GM23248 (cell line): ENCODE data around the gene PCDH1. TPM values are rescaled to one million over a fixed set of nuclear protein-coding genes. Genes with fewer than 3 reads are reported as not detected.
A peak's percentile ranks its signal among the peaks of the same experiment; 100 is the strongest.

Experiments used
- DNase-seq: peaks from one replicate; pipeline ENCODE4 v3.0.0-alpha.2; 2015
- H2AFZ ChIP-seq: fragments of 200-600 bp; sonication (generic); 2 replicates; pipeline ENCODE4 v1.6.1; 2016; ENCODE audit warnings: antibody characterized with exemption
- H3F3A ChIP-seq: fragments of 200-600 bp; sonication (generic); 2 replicates; pipeline ENCODE4 v1.6.1; 2016; ENCODE audit warnings: mild to moderate bottlenecking, antibody characterized with exemption, mixed run types; ENCODE audit not compliant: insufficient read depth
- H3K27ac ChIP-seq: fragments of 200-600 bp; sonication (generic); 2 replicates; pipeline ENCODE4 v1.5.1; 2016; ENCODE audit warnings: mild to moderate bottlenecking
- H3K27me3 ChIP-seq: fragments of 200-600 bp; sonication (generic); replicated peaks from 2 replicates; pipeline ENCODE4 v1.6.1; 2016; ENCODE audit warnings: mild to moderate bottlenecking; ENCODE audit not compliant: insufficient read depth
- H3K36me3 ChIP-seq: fragments of 200-600 bp; sonication (generic); 2 replicates; pipeline ENCODE4 v1.6.1; 2016; ENCODE audit warnings: low read depth, mild to moderate bottlenecking
- H3K4me1 ChIP-seq: fragments of 200-600 bp; sonication (generic); 2 replicates; pipeline ENCODE4 v1.6.1; 2016; ENCODE audit warnings: mild to moderate bottlenecking; ENCODE audit not compliant: insufficient read depth
- H3K4me2 ChIP-seq: fragments of 200-600 bp; sonication (generic); one replicate; pipeline ENCODE4 v1.6.1; 2016; ENCODE audit warnings: mild to moderate bottlenecking; ENCODE audit not compliant: unreplicated experiment
- H3K4me3 ChIP-seq: fragments of 200-600 bp; sonication (generic); 2 replicates; pipeline ENCODE4 v1.5.1; 2016; ENCODE audit warnings: mild to moderate bottlenecking
- H3K79me2 ChIP-seq: fragments of 200-600 bp; sonication (generic); 2 replicates; pipeline ENCODE4 v1.6.1; 2016; ENCODE audit warnings: mild to moderate bottlenecking; ENCODE audit not compliant: insufficient read depth
- H3K9ac ChIP-seq: fragments of 200-600 bp; sonication (generic); 2 replicates; pipeline ENCODE4 v1.6.1; 2016; ENCODE audit warnings: mild to moderate bottlenecking
- H3K9me2 ChIP-seq: fragments of 200-600 bp; sonication (generic); 2 replicates; pipeline ENCODE4 v1.6.1; 2016; ENCODE audit warnings: mixed run types, mild to moderate bottlenecking, moderate library complexity; ENCODE audit not compliant: insufficient read depth
- H3K9me3 ChIP-seq: fragments of 200-600 bp; sonication (generic); one replicate; pipeline ENCODE4 v1.6.1; 2017; ENCODE audit warnings: low read depth
- H4K20me1 ChIP-seq: fragments of 200-600 bp; sonication (generic); 2 replicates; pipeline ENCODE4 v1.6.0; 2016; ENCODE audit not compliant: insufficient read depth
- EZH2 ChIP-seq: fragments of 200-600 bp; sonication (generic); IDR thresholded peaks from 2 replicates; pipeline ENCODE4 v1.6.1; 2018; ENCODE audit warnings: antibody characterized with exemption, mild to moderate bottlenecking; ENCODE audit not compliant: insufficient read depth, poor library complexity, severe bottlenecking
- EZH2phosphoT487 ChIP-seq: fragments of 200-600 bp; sonication (generic); IDR thresholded peaks from 2 replicates; pipeline ENCODE4 v1.6.1; 2018; ENCODE audit warnings: antibody characterized with exemption, moderate library complexity, mild to moderate bottlenecking, low read depth; ENCODE audit not compliant: insufficient read depth
- WGBS, 2 experiments: methylation state at CpG; one replicate each; pipeline ENCODE4 v1.1.6; 2015 to 2017; ENCODE audit warnings: low lambda C conversion rate in 2 of 2, low coverage in 1 of 2; ENCODE audit errors: missing lambda C conversion rate in 2 of 2; 5-methylcytosine and 5-hydroxymethylcytosine counted together
- in situ Hi-C: fragments of 300-500 bp; cut with MboI; formaldehyde crosslinking; loops from 2 replicates; pipeline ENCODE4 v1.15.0; 2020
- polyA plus RNA-seq: library from polyadenylated mRNA; unstranded; fragments of >200 nt; fragmentation: Nextera tagmentation; extraction: Ambion mirVana; gene quantifications from 2 replicates; pipeline ENCODE4 v1.2.1, GENCODE V29; 2016
- total RNA-seq: library from RNA; depleted of rRNA; stranded (reverse); fragments of >200 nt; shearing (Covaris generic); gene quantifications from 2 replicates; pipeline ENCODE4 v1.2.3, GENCODE V29; 2014

PCDH1 gene
- total and polyA plus RNA-seq, 2 experiments from 2014 or later, result 1.6 to 3.5 TPM

- Histone ChIP-seq H3K4me2 (no peak overlapping the region), H4K20me1 (no peaks in the 10 kb centered on the region; the same call in 1 of the 2 replicates), H3K27me3 (no peaks in the 10 kb centered on the region), H3K9me2 (no peaks in the 10 kb centered on the region), H3K79me2 (no peaks in the 10 kb centered on the region), H3K9ac (no peak overlapping the region), H2AFZ (no peak overlapping the region), H3K36me3 (no peaks in the 10 kb centered on the region), H3K9me3 (no peaks in the 10 kb centered on the region), H3K27ac (peak overlapping the region; percentile 27), H3K4me1 (peaks cover 21% of the 10 kb centered on the region), H3K4me3 (no peak overlapping the region), H3F3A (peaks cover 18% of the 10 kb centered on the region)
- 15 to 17% methylated on average over 2 of the region's 2 CpGs for WGBS, 2 experiments
- DNase-seq, result peak; percentile 83
- in situ Hi-C loops, result no loop called here
- TF ChIP-seq EZH2phosphoT487 (no peak), EZH2 (no peak)
Observed at GRCh38 chr5:141910271-141910673, 32.1 kb upstream of the PCDH1 start.

- Histone ChIP-seq H2AFZ (no peak overlapping the region), H3K27ac (peak overlapping the region; percentile 37), H3K9ac (no peak overlapping the region), H3K27me3 (no peaks in the 10 kb centered on the region), H3K9me2 (no peaks in the 10 kb centered on the region), H3K4me2 (no peak overlapping the region), H3F3A (peaks cover 18% of the 10 kb centered on the region), H3K4me3 (no peak overlapping the region), H4K20me1 (no peaks in the 10 kb centered on the region; the same call in 1 of the 2 replicates), H3K36me3 (no peaks in the 10 kb centered on the region), H3K79me2 (no peaks in the 10 kb centered on the region), H3K9me3 (no peaks in the 10 kb centered on the region), H3K4me1 (peaks cover 21% of the 10 kb centered on the region)
- no peak for DNase-seq
- TF ChIP-seq EZH2 (no peak), EZH2phosphoT487 (no peak)
- in situ Hi-C loops, result no loop called here
- WGBS, 2 experiments, result 75 to 76% methylated on average over 4 of the region's 4 CpGs
Observed at GRCh38 chr5:141909212-141909611, 31.0 kb upstream of the PCDH1 start.

- H3K9me3 ChIP-seq, result no peaks in the 10 kb centered on the region
- DNase-seq, result peak; percentile 82
Observed at GRCh38 chr5:141908796-141909195, 30.6 kb upstream of the PCDH1 start.

GRCh38 chr5:141906972-141907371, 28.8 kb upstream of the PCDH1 start:
- Histone ChIP-seq H3K4me1 (peaks cover 15% of the 10 kb centered on the region), H3K36me3 (no peaks in the 10 kb centered on the region), H2AFZ (no peak overlapping the region), H3K4me3 (no peak overlapping the region), H3K4me2 (no peak overlapping the region), H3F3A (peaks cover 18% of the 10 kb centered on the region), H4K20me1 (no peaks in the 10 kb centered on the region; the same call in 1 of the 2 replicates), H3K79me2 (no peaks in the 10 kb centered on the region), H3K9ac (no peak overlapping the region), H3K27me3 (no peaks in the 10 kb centered on the region), H3K27ac (no peak overlapping the region), H3K9me2 (no peaks in the 10 kb centered on the region), H3K9me3 (no peaks in the 10 kb centered on the region)
- in situ Hi-C loops, result no loop called here
- DNase-seq, result no peak
- 0% methylated on average over 1 of the region's 1 CpG for WGBS, 2 experiments
- no peak for TF ChIP-seq EZH2
- no peak for TF ChIP-seq EZH2phosphoT487

More at GRCh38 chr5:141908796-141909195, 30.6 kb upstream of the PCDH1 start:
- no peak overlapping the region for H3K4me2 ChIP-seq
- no peaks in the 10 kb centered on the region; the same call in 1 of the 2 replicates for H4K20me1 ChIP-seq
- H3K4me3 ChIP-seq, result no peak overlapping the region
- in situ Hi-C loops, result no loop called here
- no peak overlapping the region for H2AFZ ChIP-seq
- H3K27ac ChIP-seq, result peak overlapping the region; percentile 37
- H3K36me3 ChIP-seq, result no peaks in the 10 kb centered on the region
- TF ChIP-seq EZH2phosphoT487 (no peak), EZH2 (no peak)
- no peaks in the 10 kb centered on the region for H3K9me2 ChIP-seq
- H3K79me2 ChIP-seq, result no peaks in the 10 kb centered on the region
- no peak overlapping the region for H3K9ac ChIP-seq
- 54 to 65% methylated on average over 2 of the region's 2 CpGs for WGBS, 2 experiments
- H3F3A ChIP-seq, result peaks cover 18% of the 10 kb centered on the region
- no peaks in the 10 kb centered on the region for H3K27me3 ChIP-seq
- H3K4me1 ChIP-seq, result peaks cover 20% of the 10 kb centered on the region

GRCh38 chr5:141906517-141906916, 28.3 kb upstream of the PCDH1 start:
- in situ Hi-C loops, result no loop called here
- no peak for DNase-seq
- TF ChIP-seq EZH2, result no peak
- TF ChIP-seq EZH2phosphoT487, result no peak
- Histone ChIP-seq H3K4me3 (no peak overlapping the region), H2AFZ (no peak overlapping the region), H3K4me1 (peaks cover 15% of the 10 kb centered on the region), H3K79me2 (no peaks in the 10 kb centered on the region), H3K9me3 (no peaks in the 10 kb centered on the region), H3K27me3 (no peaks in the 10 kb centered on the region), H3K9me2 (no peaks in the 10 kb centered on the region), H3F3A (peaks cover 18% of the 10 kb centered on the region), H4K20me1 (no peaks in the 10 kb centered on the region; the same call in 1 of the 2 replicates), H3K9ac (no peak overlapping the region), H3K4me2 (no peak overlapping the region), H3K36me3 (no peaks in the 10 kb centered on the region), H3K27ac (no peak overlapping the region)
- WGBS, 2 experiments, result 17 to 18% methylated on average over 1 of the region's 1 CpG
